NOMO-1 (cell line): ENCODE data around the gene FHDC1.

Experiments used
- DNase-seq, 2 experiments: peaks; one replicate each; lab custom pipeline; 2025; ENCODE audit not compliant: unreplicated experiment in 2 of 2; lab: John Stamatoyannopoulos, UW

The FHDC1 gene

DNA sequence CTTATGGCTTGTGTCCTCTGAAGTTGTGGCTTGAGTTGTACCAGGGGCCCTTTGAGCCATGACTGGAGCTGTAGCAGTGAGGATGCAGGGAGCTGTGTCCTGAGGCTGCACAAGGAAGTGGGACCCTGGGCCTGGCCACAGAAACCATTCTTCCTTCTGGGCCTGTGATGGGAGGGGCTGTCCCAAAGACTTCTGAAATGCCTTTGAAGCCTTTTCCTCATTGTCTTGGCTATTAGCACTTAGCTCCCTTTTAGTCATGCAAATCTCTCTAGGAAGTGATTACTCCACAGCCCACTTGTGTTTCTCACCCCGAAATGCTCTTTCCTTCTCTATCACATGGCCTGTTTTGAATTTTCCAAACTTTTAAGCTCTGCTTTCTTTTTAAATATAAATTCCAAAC is 92.4 kb downstream of the FHDC1 start:
- DNase-seq, result no peak
